Stimulated activated CD8-positive, alpha-beta memory T cell treated with anti-CD3 and anti-CD28 coated beads, Interleukin-12 subunit alpha, Interleukin-12 subunit beta, amount 100 ng/mL, for 24 hours (primary cell): ENCODE measurements around the gene FXN.
A peak's percentile ranks its signal among the peaks of the same experiment; 100 is the strongest.
"Not testable (repeated sequence)": the region's sequence is repeated elsewhere in the genome, so short reads cannot be mapped to it uniquely, and the experiment has no call there.

Experiments
- DNase-seq: peaks from one replicate; pipeline ENCODE4 v3.0.0-alpha.2; 2020; ENCODE audit errors: extremely low read depth

FXN gene

GRCh38 chr9:69027355-69028097 lies 8.0 kb upstream of the FXN start:
- no peak for DNase-seq

GRCh38 chr9:69028754-69029153 lies 6.8 kb upstream of the FXN start:
- DNase-seq = no peak

- DNase-seq = no peak
Observed at GRCh38 chr9:69029535-69029934, 6.0 kb upstream of the FXN start.

GRCh38 chr9:69030851-69031645 lies 4.5 kb upstream of the FXN start:
- no peak for DNase-seq

- no peak for DNase-seq
Observed at GRCh38 chr9:69034071-69034470, 1.5 kb upstream of the FXN start.

- DNase-seq = peak; percentile 7
Observed at GRCh38 chr9:69036309-69036708, 757 bp downstream of the FXN start.

GRCh38 chr9:69036799-69037198 lies 1.2 kb downstream of the FXN start:
- DNase-seq = no peak

GRCh38 chr9:69040646-69041045 lies 5.1 kb downstream of the FXN start:
- no peak for DNase-seq

GRCh38 chr9:69044240-69045219 lies 9.0 kb downstream of the FXN start:
- DNase-seq = no peak

- DNase-seq = no peak
Observed at GRCh38 chr9:69045821-69046220, 10.3 kb downstream of the FXN start.

- no peak for DNase-seq
Observed at GRCh38 chr9:69046723-69047122, 11.2 kb downstream of the FXN start.

GRCh38 chr9:69047371-69047770 lies 11.8 kb downstream of the FXN start:
- no peak for DNase-seq

- DNase-seq = no peak
Observed at GRCh38 chr9:69049094-69049493, 13.5 kb downstream of the FXN start.

GRCh38 chr9:69050936-69051335 lies 15.4 kb downstream of the FXN start:
- not testable (repeated sequence) for DNase-seq

- no peak for DNase-seq
Observed at GRCh38 chr9:69054989-69055388, 19.4 kb downstream of the FXN start.

- no peak for DNase-seq
Observed at GRCh38 chr9:69056191-69056815, 20.8 kb downstream of the FXN start.

- no peak for DNase-seq
Observed at GRCh38 chr9:69058101-69058500, 22.5 kb downstream of the FXN start.

- no peak for DNase-seq
Observed at GRCh38 chr9:69060766-69061165, 25.2 kb downstream of the FXN start.

GRCh38 chr9:69062195-69062594 lies 26.6 kb downstream of the FXN start:
- no peak for DNase-seq

- DNase-seq = no peak
Observed at GRCh38 chr9:69063839-69064238, 28.3 kb downstream of the FXN start.

- no peak for DNase-seq
Observed at GRCh38 chr9:69065660-69066059, 30.1 kb downstream of the FXN start.

- no peak for DNase-seq
Observed at GRCh38 chr9:69066955-69067354, 31.4 kb downstream of the FXN start.
